Spleen (tissue), 11 donors: ENCODE results near the gene AMOT. TPM values are rescaled to one million over a fixed set of nuclear protein-coding genes. Genes with fewer than 3 reads are reported as not detected.
"Not testable (repeated sequence)": the region's sequence is repeated elsewhere in the genome, so short reads cannot be mapped to it uniquely, and the experiment has no call there.

Source experiments
- DNase-seq: peaks from one replicate; pipeline ENCODE4 v3.0.0-alpha.2; 2020
- H3K27ac ChIP-seq, 8 donors: fragments of 200-600 bp; sonication (generic) in 7 of 8; 1 replicate in 4 of 8; 2 replicates in 4 of 8; pipeline versions ENCODE4 v1.5.0 to v1.8.0; 2016 to 2021; ENCODE audit warnings: inconsistent platforms in 4 of 8, mild to moderate bottlenecking in 4 of 8, moderate library complexity in 1 of 8
- H3K27me3 ChIP-seq, 7 donors: fragments of 200-600 bp; sonication (generic) in 6 of 7; replicated peaks in 1 of 7; 1 replicate in 4 of 7; 2 replicates in 3 of 7; pipeline versions ENCODE4 v1.5.0 to v1.8.0; 2016 to 2021; ENCODE audit warnings: inconsistent platforms in 3 of 7, mild to moderate bottlenecking in 1 of 7
- H3K36me3 ChIP-seq, 6 donors: fragments of 200-600 bp; sonication (generic) in 5 of 6; 1 replicate in 4 of 6; 2 replicates in 2 of 6; pipeline versions ENCODE4 v1.5.0 to v1.8.0; 2016 to 2021; ENCODE audit warnings: inconsistent platforms in 2 of 6
- H3K4me1 ChIP-seq, 6 donors: fragments of 200-600 bp; sonication (generic) in 5 of 6; 1 replicate in 3 of 6; 2 replicates in 3 of 6; pipeline versions ENCODE4 v1.5.0 to v1.8.0; 2016 to 2021; ENCODE audit warnings: inconsistent platforms in 3 of 6
- H3K4me3 ChIP-seq, 8 donors: fragments of 200-600 bp; sonication (generic) in 7 of 8; 1 replicate in 4 of 8; 2 replicates in 4 of 8; pipeline versions ENCODE4 v1.5.0 to v1.8.0; 2016 to 2021; ENCODE audit warnings: inconsistent platforms in 4 of 8, mild to moderate bottlenecking in 4 of 8, moderate library complexity in 2 of 8
- H3K9me3 ChIP-seq, 8 donors: fragments of 200-600 bp; sonication (generic) in 7 of 8; 1 replicate in 4 of 8; 2 replicates in 4 of 8; pipeline versions ENCODE4 v1.5.0 to v1.8.0; 2016 to 2021; ENCODE audit warnings: inconsistent platforms in 4 of 8
- CTCF ChIP-seq, 11 experiments: fragments of 200-600 bp in 7 of 11; fragments of 450-650 bp in 4 of 11; sonication (generic) in 4 of 11; IDR thresholded peaks in 8 of 11; conservative IDR thresholded peaks in 3 of 11; 1 replicate in 7 of 11; 2 replicates in 4 of 11; pipeline versions ENCODE4 v1.4.0 to v1.8.0; 2016 to 2021; ENCODE audit warnings: antibody characterized with exemption in 11 of 11, inconsistent platforms in 4 of 11, mild to moderate bottlenecking in 1 of 11
- POLR2A ChIP-seq, 3 donors: fragments of 450-650 bp; IDR thresholded peaks; one replicate each; pipeline ENCODE4 v1.5.1; 2017; ENCODE audit warnings: antibody characterized with exemption in 3 of 3, mild to moderate bottlenecking in 1 of 3
- POLR2AphosphoS5 ChIP-seq, 3 donors: sonication (generic); formaldehyde crosslinking; IDR thresholded peaks; one replicate each; pipeline ENCODE4 v1.5.1; 2017; ENCODE audit warnings: antibody characterized with exemption in 3 of 3
- WGBS, 5 donors: extraction: QIAGEN DNeasy Blood & Tissue Kit in 3 of 5; methylation state at CpG; one replicate each; pipeline versions ENCODE4 v1.1.5 to v1.1.7; 2013 to 2018; 5-methylcytosine and 5-hydroxymethylcytosine counted together
- intact Hi-C: fragments of 100-400 bp; cut with DNase I; formaldehyde crosslinking; loops from one replicate; pipeline ENCODE4 v1.15.0; 2023; ENCODE audit warnings: low total_unique reads
- polyA plus RNA-seq, 3 donors: library from polyadenylated mRNA; stranded (reverse); fragments of 200-250 nt; gene quantifications; one replicate each; pipeline ENCODE4 v1.2.1, GENCODE V29; 2013
- total RNA-seq, 7 donors: library from RNA; depleted of rRNA in 3 of 7; stranded (reverse); fragments of >200 nt in 3 of 7; fragmentation: NEBNext Ultra II Directional in 4 of 7; extraction: Animal tissue kit (Norgen Biotek cat#: 25700) in 4 of 7; gene quantifications; one replicate each; pipeline versions ENCODE4 v1.1.0 to v1.2.1, GENCODE V29; 2016 to 2021
- donor health status: healthy with polysubstance abuse.
- donor health status: DM: no; HTN: no; CAD: no; lungs with moderate emphysema.
- donor health status: DM: no; HTN: no; CAD: no.
- donor health status: Bipolar disorder and iron deficiency.
- donor health status: healthy.
- donor health status: DM: no; HTN: no; CAD: no.
- donor health status: DM: yes; HTN: yes; CAD: no.

Gene AMOT
- total and polyA plus RNA-seq, 10 donors = 0.52 to 8.0 (median 3.6) TPM

- no peak for DNase-seq
- TF ChIP-seq POLR2A (IDR thresholded peaks at IDR 0.05) = no peak
- TF ChIP-seq CTCF (IDR thresholded peaks at IDR 0.05 in 8 of 11, conservative IDR thresholded peaks at IDR 0.05 in 3 of 11) = no peak
- no peak for TF ChIP-seq POLR2AphosphoS5 (IDR thresholded peaks at IDR 0.05)
- H3K4me3 ChIP-seq = no peak overlapping the region
- no peaks in the 10 kb centered on the region for H3K9me3 ChIP-seq
- WGBS, 5 donors = 53 to 100% (median 89%) methylated on average over 1 of the region's 1 CpG
- no peaks in the 10 kb centered on the region for H3K27me3 ChIP-seq
- no peaks in the 10 kb centered on the region for H3K4me1 ChIP-seq
- no peak overlapping the region for H3K27ac ChIP-seq
- intact Hi-C loops = no loop called here
- no peaks in the 10 kb centered on the region for H3K36me3 ChIP-seq
These were observed 25.5 kb upstream of the AMOT start for GRCh38 chrX:112866175-112866574.

- H3K4me3 ChIP-seq = no peak overlapping the region
- TF ChIP-seq POLR2AphosphoS5 (IDR thresholded peaks at IDR 0.05) (no peak), POLR2A (IDR thresholded peaks at IDR 0.05) (no peak), CTCF (IDR thresholded peaks at IDR 0.05 in 8 of 11, conservative IDR thresholded peaks at IDR 0.05 in 3 of 11) (no peak)
- no peak for DNase-seq
- H3K27ac ChIP-seq = no peak overlapping the region
- no peaks in the 10 kb centered on the region for H3K4me1 ChIP-seq
- H3K9me3 ChIP-seq = no peaks in the 10 kb centered on the region
- H3K27me3 ChIP-seq = no peaks in the 10 kb centered on the region
- 80 to 97% (median 87%) methylated on average over 4 of the region's 4 CpGs for WGBS, 5 donors
- no peaks in the 10 kb centered on the region for H3K36me3 ChIP-seq
- intact Hi-C loops = no loop called here
These were observed 24.9 kb upstream of the AMOT start for GRCh38 chrX:112865464-112866025.

GRCh38 chrX:112863850-112864249, 23.2 kb upstream of the AMOT start:
- H3K4me1 ChIP-seq = no peaks in the 10 kb centered on the region
- WGBS, 5 donors = 62 to 97% (median 86%) methylated on average over 2 of the region's 2 CpGs
- no peak overlapping the region for H3K27ac ChIP-seq
- H3K9me3 ChIP-seq = no peaks in the 10 kb centered on the region
- H3K36me3 ChIP-seq = no peaks in the 10 kb centered on the region
- intact Hi-C loops = no loop called here
- no peak for DNase-seq
- TF ChIP-seq CTCF (IDR thresholded peaks at IDR 0.05 in 8 of 11, conservative IDR thresholded peaks at IDR 0.05 in 3 of 11) (no peak), POLR2A (IDR thresholded peaks at IDR 0.05) (no peak), POLR2AphosphoS5 (IDR thresholded peaks at IDR 0.05) (no peak)
- no peaks in the 10 kb centered on the region for H3K27me3 ChIP-seq
- no peak overlapping the region for H3K4me3 ChIP-seq

GRCh38 chrX:112857478-112857878, 16.8 kb upstream of the AMOT start:
- no peaks in the 10 kb centered on the region for H3K36me3 ChIP-seq
- intact Hi-C loops = no loop called here
- no peaks in the 10 kb centered on the region for H3K4me1 ChIP-seq
- TF ChIP-seq POLR2A (IDR thresholded peaks at IDR 0.05) (no peak), CTCF (IDR thresholded peaks at IDR 0.05 in 8 of 11, conservative IDR thresholded peaks at IDR 0.05 in 3 of 11) (no peak), POLR2AphosphoS5 (IDR thresholded peaks at IDR 0.05) (no peak)
- H3K4me3 ChIP-seq = no peak overlapping the region
- no peak overlapping the region for H3K27ac ChIP-seq
- DNase-seq = no peak
- H3K9me3 ChIP-seq = no peaks in the 10 kb centered on the region
- 67 to 92% (median 78%) methylated on average over 4 to 5 of the region's 5 CpGs for WGBS, 5 donors
- peaks cover 0 to 7% (median 0%) of the 10 kb centered on the region in 7 donors for H3K27me3 ChIP-seq

- H3K4me3 ChIP-seq, H3K27ac ChIP-seq, intact Hi-C loops, H3K27me3 ChIP-seq, H3K36me3 ChIP-seq, H3K9me3 ChIP-seq, DNase-seq: not testable (repeated sequence)
- H3K4me1 ChIP-seq = peaks cover 0 to 15% (median 9%) of the 10 kb centered on the region in 6 donors
- WGBS, 5 donors = 80 to 97% (median 95%) methylated on average over 16 to 26 of the region's 26 CpGs; no CpG with 5 or more reads in 1 of the 5 donors
These were observed 14.3 kb upstream of the AMOT start for GRCh38 chrX:112854901-112855300.
